GM23338 (cell line): Measurements from ENCODE around the gene MYLK4. TPM values are rescaled to one million over a fixed set of nuclear protein-coding genes. Genes with fewer than 3 reads are reported as not detected.

Experiments
- ATAC-seq: fragments of 200-7000 bp; cut with Tn5 transposase; 3 replicates; pipeline ENCODE4 v1.9.1; 2020
- DNase-seq: peaks from one replicate; pipeline ENCODE4 v3.0.0-alpha.2; 2015; ENCODE audit warnings: low spot score
- H2AFZ ChIP-seq: fragments of 200-600 bp; sonication (generic); 2 replicates; pipeline ENCODE4 v1.8.0; 2016; ENCODE audit warnings: antibody characterized with exemption, mild to moderate bottlenecking, moderate library complexity
- H3F3A ChIP-seq: fragments of 200-600 bp; sonication (generic); replicated peaks from 2 replicates; pipeline ENCODE4 v1.8.0; 2017; ENCODE audit warnings: antibody characterized with exemption, mixed run types, low read depth
- H3K27ac ChIP-seq: fragments of 200-600 bp; sonication (generic); 2 replicates; pipeline ENCODE4 v1.6.1; 2016; ENCODE audit warnings: low read depth
- H3K27me3 ChIP-seq: fragments of 200-600 bp; sonication (generic); 2 replicates; pipeline ENCODE4 v1.8.0; 2016; ENCODE audit warnings: mild to moderate bottlenecking, mixed run types, moderate library complexity; ENCODE audit not compliant: insufficient read depth
- H3K36me3 ChIP-seq: fragments of 200-600 bp; sonication (generic); 2 replicates; pipeline ENCODE4 v1.8.0; 2016; ENCODE audit warnings: mild to moderate bottlenecking; ENCODE audit not compliant: insufficient read depth
- H3K4me1 ChIP-seq: fragments of 200-600 bp; sonication (generic); 2 replicates; pipeline ENCODE4 v1.8.0; 2016; ENCODE audit warnings: mild to moderate bottlenecking, moderate library complexity; ENCODE audit not compliant: insufficient read depth
- H3K4me2 ChIP-seq: fragments of 200-600 bp; sonication (generic); 2 replicates; pipeline ENCODE4 v1.7.1; 2017; ENCODE audit warnings: mixed run types
- H3K4me3 ChIP-seq: fragments of 200-600 bp; sonication (generic); 2 replicates; pipeline ENCODE4 v1.6.1; 2016; ENCODE audit warnings: mixed run types
- H3K79me2 ChIP-seq: fragments of 200-600 bp; sonication (generic); replicated peaks from 2 replicates; pipeline ENCODE4 v1.8.0; 2017; ENCODE audit warnings: mild to moderate bottlenecking; ENCODE audit not compliant: insufficient read depth
- H3K9me2 ChIP-seq: fragments of 200-600 bp; sonication (generic); 2 replicates; pipeline ENCODE4 v1.8.0; 2017; ENCODE audit not compliant: insufficient read depth
- H4K20me1 ChIP-seq: fragments of 200-600 bp; sonication (generic); replicated peaks from 2 replicates; pipeline ENCODE4 v1.8.0; 2017; ENCODE audit warnings: mild to moderate bottlenecking; ENCODE audit not compliant: insufficient read depth
- H3K27ac Mint-ChIP-seq: 2 replicates; pipeline ENCODE4 v1.8.0; 2020; ENCODE audit warnings: inconsistent platforms, mild to moderate bottlenecking, moderate library complexity, mixed read lengths
- H3K27me3 Mint-ChIP-seq: 3 replicates; pipeline ENCODE4 v1.8.0; 2022; ENCODE audit warnings: low read depth, mild to moderate bottlenecking, moderate library complexity, mixed read lengths, inconsistent platforms; ENCODE audit not compliant: insufficient read depth, poor library complexity
- H3K36me3 Mint-ChIP-seq: 3 replicates; pipeline ENCODE4 v1.8.0; 2021; ENCODE audit warnings: low read depth, mild to moderate bottlenecking, inconsistent platforms, moderate library complexity, mixed read lengths
- H3K4me1 Mint-ChIP-seq: 3 replicates; pipeline ENCODE4 v1.8.0; 2020; ENCODE audit warnings: mild to moderate bottlenecking, inconsistent platforms, mixed read lengths
- H3K4me3 Mint-ChIP-seq: 3 replicates; pipeline ENCODE4 v1.8.0; 2021; ENCODE audit warnings: moderate library complexity, mild to moderate bottlenecking, inconsistent platforms, mixed read lengths
- H3K9me3 Mint-ChIP-seq: 3 replicates; pipeline ENCODE4 v1.8.0; 2020; ENCODE audit warnings: moderate library complexity, mild to moderate bottlenecking, inconsistent platforms, mixed read lengths
- CREB1 ChIP-seq: fragments of 250-450 bp; sonication (Bioruptor Pico); IDR thresholded peaks from 2 replicates; pipeline ENCODE4 v1.5.0; 2020; ENCODE audit warnings: low read depth, mild to moderate bottlenecking, moderate library complexity
- CTCF ChIP-seq, 2 experiments: fragments of 200-600 bp in 1 of 2; sonication (generic) in 1 of 2; conservative IDR thresholded peaks; 2 replicates each; pipeline versions ENCODE4 v1.5.1 to v1.6.1; 2016 to 2017; ENCODE audit warnings: antibody characterized with exemption in 2 of 2, low read depth in 2 of 2, mild to moderate bottlenecking in 2 of 2, moderate library complexity in 1 of 2
- ETS1 ChIP-seq: IDR thresholded peaks from 2 replicates; pipeline ENCODE4 v1.6.1; 2016; ENCODE audit warnings: antibody characterized with exemption
- EZH2 ChIP-seq: fragments of 200-600 bp; sonication (generic); IDR thresholded peaks from one replicate; pipeline ENCODE4 v1.8.0; 2017; ENCODE audit warnings: antibody characterized with exemption, mild to moderate bottlenecking, low read depth; ENCODE audit not compliant: unreplicated experiment
- EZH2phosphoT487 ChIP-seq: fragments of 200-600 bp; sonication (generic); IDR thresholded peaks from one replicate; pipeline ENCODE4 v1.8.1; 2018; ENCODE audit warnings: antibody characterized with exemption; ENCODE audit not compliant: unreplicated experiment
- JUNB ChIP-seq: IDR thresholded peaks from one replicate; pipeline ENCODE4 v1.6.1; 2016; ENCODE audit warnings: antibody characterized with exemption; ENCODE audit not compliant: unreplicated experiment
- REST ChIP-seq: IDR thresholded peaks from one replicate; pipeline ENCODE4 v1.6.1; 2018; ENCODE audit warnings: antibody characterized with exemption; ENCODE audit not compliant: unreplicated experiment
- STAT1 ChIP-seq: IDR thresholded peaks from one replicate; pipeline ENCODE4 v1.6.1; 2016; ENCODE audit warnings: antibody characterized with exemption; ENCODE audit not compliant: unreplicated experiment
- ZNF114 ChIP-seq: fragments of 250-450 bp; sonication (Bioruptor Pico); IDR thresholded peaks from 2 replicates; pipeline ENCODE4 v1.5.0; 2020; ENCODE audit warnings: mild to moderate bottlenecking, moderate library complexity
- ZNF331 ChIP-seq: fragments of 250-450 bp; sonication (Bioruptor Pico); IDR thresholded peaks from 2 replicates; pipeline ENCODE4 v1.5.0; 2020; ENCODE audit warnings: low read depth, mild to moderate bottlenecking, moderate library complexity
- ZNF462 ChIP-seq: fragments of 250-450 bp; sonication (Bioruptor Pico); IDR thresholded peaks from 2 replicates; pipeline ENCODE4 v1.5.0; 2020; ENCODE audit warnings: mild to moderate bottlenecking, moderate library complexity
- polyA plus RNA-seq: library from polyadenylated mRNA; unstranded; fragments of >200 nt; fragmentation: Nextera tagmentation; extraction: Ambion mirVana; gene quantifications from 2 replicates; pipeline ENCODE4 v1.2.1, GENCODE V29; 2016
- total RNA-seq: library from RNA; depleted of rRNA; stranded (reverse); fragments of >200 nt; shearing (Covaris generic); gene quantifications from 2 replicates; pipeline ENCODE4 v1.2.3, GENCODE V29; 2014

The MYLK4 gene
- total and polyA plus RNA-seq, 2 experiments from 2014 or later = 0.03 to 0.17 TPM

GRCh38 chr6:2799936-2800527 lies 49.3 kb upstream of the MYLK4 start:
- Mint-ChIP-seq H3K9me3 (peaks cover 2% of the 10 kb centered on the region; the same call in 2 of the 3 replicates), H3K4me1 (peaks cover 15% of the 10 kb centered on the region), H3K27ac (no peak overlapping the region), H3K4me3 (no peak overlapping the region), H3K27me3 (peaks cover 2% of the 10 kb centered on the region), H3K36me3 (0 out of 3 replicates have a peak, but pooled peaks cover 2% of the 10 kb centered on the region)
- ATAC-seq = no peak
- Histone ChIP-seq H3K36me3 (no peaks in the 10 kb centered on the region), H3K4me1 (no peaks in the 10 kb centered on the region), H3K4me2 (no peak overlapping the region), H3K9me2 (no peaks in the 10 kb centered on the region), H3K27ac (no peak overlapping the region), H2AFZ (no peak overlapping the region), H3F3A (no peaks in the 10 kb centered on the region), H3K79me2 (no peaks in the 10 kb centered on the region), H4K20me1 (no peaks in the 10 kb centered on the region), H3K4me3 (no peak overlapping the region), H3K27me3 (no peaks in the 10 kb centered on the region)
- TF ChIP-seq ZNF462 (no peak), EZH2phosphoT487 (no peak), JUNB (no peak), STAT1 (no peak), REST (no peak), ZNF331 (CRISPR knock-in tag) (no peak), CTCF (conservative IDR thresholded peaks at IDR 0.05; ENCODE audit: low read depth in 2 of 2) (no peak), EZH2 (no peak), ZNF114 (CRISPR knock-in tag) (no peak), CREB1 (no peak), ETS1 (no peak)
- no peak for DNase-seq
